Prostate gland (tissue), 2 donors: ENCODE data around the gene RASAL2. TPM values are rescaled to one million over a fixed set of nuclear protein-coding genes. Genes with fewer than 3 reads are reported as not detected.

ENCODE experiments used
- DNase-seq: peaks from one replicate; pipeline ENCODE4 v3.0.0-alpha.2; 2019; ENCODE audit warnings: low spot score
- H3K27ac ChIP-seq, 2 donors: fragments of 200-600 bp; sonication (generic); 2 replicates each; pipeline ENCODE4 v1.5.1; 2017 to 2019
- H3K27me3 ChIP-seq: fragments of 200-600 bp; sonication (generic); replicated peaks from 2 replicates; pipeline ENCODE4 v1.5.1; 2019; ENCODE audit not compliant: insufficient read depth
- H3K36me3 ChIP-seq, 2 donors: fragments of 200-600 bp; sonication (generic); 1 replicate in 1 of 2; 2 replicates in 1 of 2; pipeline versions ENCODE4 v1.5.1 to v1.8.1; 2017 to 2019
- H3K4me1 ChIP-seq: fragments of 200-600 bp; sonication (generic); replicated peaks from 2 replicates; pipeline ENCODE4 v1.5.1; 2019
- H3K4me3 ChIP-seq, 2 donors: fragments of 200-600 bp; sonication (generic); 2 replicates each; pipeline ENCODE4 v1.5.1; 2017 to 2019
- H3K9me3 ChIP-seq: fragments of 200-600 bp; sonication (generic); 2 replicates; pipeline ENCODE4 v1.5.1; 2017
- POLR2A ChIP-seq: fragments of 450-650 bp; IDR thresholded peaks from one replicate; pipeline ENCODE4 v1.6.1; 2016; ENCODE audit warnings: antibody characterized with exemption, mild to moderate bottlenecking
- POLR2AphosphoS5 ChIP-seq: sonication (generic); formaldehyde crosslinking; IDR thresholded peaks from one replicate; pipeline ENCODE4 v1.6.1; 2017; ENCODE audit warnings: antibody characterized with exemption
- WGBS: methylation state at CpG from one replicate; pipeline ENCODE4 v1.1.5; 2018; 5-methylcytosine and 5-hydroxymethylcytosine counted together
- intact Hi-C: fragments of 100-400 bp; cut with DNase I; formaldehyde crosslinking; loops from one replicate; pipeline ENCODE4 v1.14.2; 2022
- total RNA-seq, 2 donors: library from RNA; depleted of rRNA; stranded (reverse); fragments of >200 nt; gene quantifications; one replicate each; pipeline ENCODE4 v1.1.0, GENCODE V29; 2016
- TF ChIP-seq, protein P1 (sequence below), 4 experiments: fragments of 200-600 bp in 2 of 4; fragments of 450-650 bp in 2 of 4; sonication (generic) in 2 of 4; IDR thresholded peaks; 1 replicate in 3 of 4; 2 replicates in 1 of 4; pipeline ENCODE4 v1.5.1; 2016 to 2019; ENCODE audit warnings: antibody characterized with exemption in 4 of 4, mild to moderate bottlenecking in 2 of 4, moderate library complexity in 2 of 4

Gene RASAL2
- total RNA-seq, 2 donors from 2014 or later, result 9.2 to 36.9 TPM

DNA sequence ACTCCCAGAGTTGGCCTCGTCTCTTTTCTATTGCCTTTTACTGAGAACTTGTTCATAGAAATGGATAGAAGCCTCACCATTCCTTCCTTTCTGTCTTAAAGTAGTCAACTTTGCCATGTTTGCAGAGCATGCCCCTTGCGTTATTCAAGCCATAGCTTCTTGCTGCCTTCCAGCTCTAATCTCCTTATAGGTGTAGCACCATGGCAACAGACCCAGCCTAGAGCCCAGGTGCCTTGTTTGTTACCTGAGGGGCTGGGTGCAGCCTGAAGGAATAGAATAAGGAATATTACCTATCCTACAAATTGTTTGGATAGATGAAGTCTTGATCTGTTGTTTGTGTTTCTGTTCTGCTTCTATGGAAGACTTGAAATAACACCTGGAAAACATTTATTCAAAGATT is 343.0 kb downstream of the RASAL2 start:
- WGBS, result 91% methylated on average over 2 of the region's 2 CpGs
- Histone ChIP-seq H3K27me3 (no peaks in the 10 kb centered on the region), H3K27ac (no peak overlapping the region), H3K4me1 (no peaks in the 10 kb centered on the region), H3K9me3 (no peaks in the 10 kb centered on the region), H3K4me3 (no peak overlapping the region), H3K36me3 (no peaks in the 10 kb centered on the region)
- DNase-seq, result no peak
- intact Hi-C loops, result no loop called here
- TF ChIP-seq POLR2AphosphoS5 (no peak), POLR2A (no peak)

DNA sequence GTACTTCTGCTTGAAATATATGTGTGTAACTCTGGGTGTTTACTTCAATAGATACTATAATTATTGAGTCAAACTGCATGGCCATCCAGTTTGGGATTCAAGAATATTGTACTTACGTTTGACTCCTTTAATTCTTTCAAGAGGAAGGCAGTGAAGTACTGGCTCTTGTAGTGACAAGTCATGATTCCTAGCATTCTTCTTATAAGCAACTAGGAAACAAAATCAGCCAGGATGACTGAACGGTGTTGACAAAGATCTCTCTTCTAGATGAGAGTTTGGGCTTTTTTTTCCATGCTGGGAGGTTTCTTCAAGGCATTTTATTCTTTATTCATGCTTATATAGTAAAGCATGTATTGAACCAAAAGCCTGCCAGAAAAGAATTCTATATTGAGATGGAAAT is 344.5 kb downstream of the RASAL2 start:
- 27% methylated on average over 2 of the region's 2 CpGs for WGBS
- DNase-seq, result no peak
- Histone ChIP-seq H3K36me3 (no peaks in the 10 kb centered on the region), H3K4me3 (no peak overlapping the region), H3K9me3 (no peaks in the 10 kb centered on the region), H3K4me1 (no peaks in the 10 kb centered on the region), H3K27ac (no peak overlapping the region), H3K27me3 (no peaks in the 10 kb centered on the region)
- TF ChIP-seq, protein P1, sequence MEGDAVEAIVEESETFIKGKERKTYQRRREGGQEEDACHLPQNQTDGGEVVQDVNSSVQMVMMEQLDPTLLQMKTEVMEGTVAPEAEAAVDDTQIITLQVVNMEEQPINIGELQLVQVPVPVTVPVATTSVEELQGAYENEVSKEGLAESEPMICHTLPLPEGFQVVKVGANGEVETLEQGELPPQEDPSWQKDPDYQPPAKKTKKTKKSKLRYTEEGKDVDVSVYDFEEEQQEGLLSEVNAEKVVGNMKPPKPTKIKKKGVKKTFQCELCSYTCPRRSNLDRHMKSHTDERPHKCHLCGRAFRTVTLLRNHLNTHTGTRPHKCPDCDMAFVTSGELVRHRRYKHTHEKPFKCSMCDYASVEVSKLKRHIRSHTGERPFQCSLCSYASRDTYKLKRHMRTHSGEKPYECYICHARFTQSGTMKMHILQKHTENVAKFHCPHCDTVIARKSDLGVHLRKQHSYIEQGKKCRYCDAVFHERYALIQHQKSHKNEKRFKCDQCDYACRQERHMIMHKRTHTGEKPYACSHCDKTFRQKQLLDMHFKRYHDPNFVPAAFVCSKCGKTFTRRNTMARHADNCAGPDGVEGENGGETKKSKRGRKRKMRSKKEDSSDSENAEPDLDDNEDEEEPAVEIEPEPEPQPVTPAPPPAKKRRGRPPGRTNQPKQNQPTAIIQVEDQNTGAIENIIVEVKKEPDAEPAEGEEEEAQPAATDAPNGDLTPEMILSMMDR (IDR thresholded peaks at IDR 0.05), result no peak
- TF ChIP-seq POLR2A (no peak), POLR2AphosphoS5 (no peak)
- intact Hi-C loops, result no loop called here

DNA sequence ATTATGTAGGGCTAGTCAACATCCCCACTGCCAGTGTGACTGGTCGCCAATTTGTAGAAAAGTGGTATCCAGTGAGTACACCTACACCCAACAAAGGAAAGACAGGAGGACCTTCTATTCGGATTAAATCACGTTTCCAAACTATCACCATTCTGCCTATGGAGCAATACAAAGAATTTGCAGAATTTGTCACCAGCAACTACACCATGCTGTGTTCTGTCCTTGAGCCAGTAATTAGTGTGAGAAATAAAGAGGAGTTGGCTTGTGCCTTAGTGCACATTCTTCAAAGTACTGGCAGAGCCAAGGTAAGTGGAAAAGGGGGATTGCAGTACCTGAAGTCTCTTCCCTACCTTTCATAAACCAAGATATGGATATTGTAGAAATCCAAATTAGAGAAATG is 349.0 kb downstream of the RASAL2 start:
- Histone ChIP-seq H3K36me3 (no peaks in the 10 kb centered on the region), H3K4me1 (no peaks in the 10 kb centered on the region), H3K27ac (no peak overlapping the region), H3K4me3 (no peak overlapping the region), H3K9me3 (no peaks in the 10 kb centered on the region), H3K27me3 (no peaks in the 10 kb centered on the region)
- intact Hi-C loops, result no loop called here
- 94% methylated on average over 3 of the region's 3 CpGs for WGBS
- TF ChIP-seq, protein P1 (IDR thresholded peaks at IDR 0.05), result no peak
- no peak for DNase-seq

DNA sequence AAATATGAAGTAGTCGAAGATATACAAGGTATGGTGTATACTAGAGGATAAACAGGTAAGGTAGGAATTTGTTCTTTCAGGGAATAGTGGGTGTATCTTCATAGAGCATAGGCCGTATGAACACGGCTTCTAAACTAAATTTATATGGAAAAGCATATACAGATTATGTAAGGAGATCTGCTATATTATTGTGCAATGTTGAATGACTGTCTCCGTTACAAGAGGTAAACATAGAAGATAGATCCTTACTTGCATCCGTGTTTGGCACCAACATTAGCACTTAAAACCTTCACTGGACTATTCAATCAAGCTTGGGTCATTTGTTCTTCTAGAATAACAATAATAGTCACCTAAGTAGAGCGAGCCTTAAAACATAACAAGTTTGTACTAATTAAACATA is 357.0 kb downstream of the RASAL2 start:
- H3K4me1 ChIP-seq, result no peaks in the 10 kb centered on the region
- WGBS, result 81% methylated on average over 6 of the region's 6 CpGs
- H3K9me3 ChIP-seq, result no peaks in the 10 kb centered on the region
- no peaks in the 10 kb centered on the region for H3K27me3 ChIP-seq
- intact Hi-C loops, result no loop called here
- no peak overlapping the region for H3K27ac ChIP-seq
- no peak for DNase-seq
- no peaks in the 10 kb centered on the region for H3K36me3 ChIP-seq
- TF ChIP-seq, protein P1 (IDR thresholded peaks at IDR 0.05), result no peak
- TF ChIP-seq POLR2AphosphoS5, result no peak
- no peak for TF ChIP-seq POLR2A
- H3K4me3 ChIP-seq, result no peak overlapping the region

DNA sequence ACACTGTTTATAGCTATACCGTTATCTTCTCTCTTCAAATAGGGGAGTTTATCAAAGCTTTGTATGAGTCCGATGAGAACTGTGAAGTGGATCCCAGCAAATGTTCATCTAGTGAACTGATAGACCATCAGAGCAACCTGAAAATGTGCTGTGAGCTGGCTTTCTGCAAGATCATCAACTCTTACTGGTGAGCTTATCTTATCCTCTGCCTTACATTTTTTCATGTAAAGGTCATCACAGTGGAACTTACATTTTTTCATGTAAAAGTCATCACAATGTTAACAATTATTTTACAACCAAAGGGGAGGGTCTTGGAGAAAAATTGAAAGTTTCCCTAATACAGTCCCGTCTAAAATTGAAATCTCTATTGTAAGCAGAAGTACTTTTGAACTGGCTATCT is 357.6 kb downstream of the RASAL2 start:
- no peak for DNase-seq
- Histone ChIP-seq H3K4me1 (no peaks in the 10 kb centered on the region), H3K4me3 (no peak overlapping the region), H3K36me3 (no peaks in the 10 kb centered on the region), H3K27me3 (no peaks in the 10 kb centered on the region), H3K27ac (no peak overlapping the region), H3K9me3 (no peaks in the 10 kb centered on the region)
- intact Hi-C loops, result no loop called here
- WGBS, result 76% methylated on average over 3 of the region's 3 CpGs
- TF ChIP-seq POLR2AphosphoS5 (no peak), POLR2A (no peak)
- TF ChIP-seq, protein P1 (IDR thresholded peaks at IDR 0.05), result no peak
